Astrocyte of the spinal cord (primary cell): ENCODE results near the gene CSNK2B.

Source experiments
- DNase-seq: peaks from one replicate; pipeline ENCODE4 v3.0.0; 2011; ENCODE audit warnings: low read depth, low spot score
- H3K4me3 ChIP-seq: 2 replicates; pipeline ENCODE4 v1.5.1; 2011; ENCODE audit warnings: low read depth, mild to moderate bottlenecking, low read length, moderate library complexity
- in situ Hi-C: cut with HindIII; loops from 2 replicates; pipeline ENCODE4 v1.10.0; 2017; ENCODE audit warnings: low sequenced_read_pairs
- TF ChIP-seq, protein P1 (sequence below): IDR thresholded peaks from 2 replicates; pipeline ENCODE4 v1.5.1; 2012; ENCODE audit warnings: low read depth, mild to moderate bottlenecking, low read length, inconsistent platforms

The CSNK2B gene

DNA sequence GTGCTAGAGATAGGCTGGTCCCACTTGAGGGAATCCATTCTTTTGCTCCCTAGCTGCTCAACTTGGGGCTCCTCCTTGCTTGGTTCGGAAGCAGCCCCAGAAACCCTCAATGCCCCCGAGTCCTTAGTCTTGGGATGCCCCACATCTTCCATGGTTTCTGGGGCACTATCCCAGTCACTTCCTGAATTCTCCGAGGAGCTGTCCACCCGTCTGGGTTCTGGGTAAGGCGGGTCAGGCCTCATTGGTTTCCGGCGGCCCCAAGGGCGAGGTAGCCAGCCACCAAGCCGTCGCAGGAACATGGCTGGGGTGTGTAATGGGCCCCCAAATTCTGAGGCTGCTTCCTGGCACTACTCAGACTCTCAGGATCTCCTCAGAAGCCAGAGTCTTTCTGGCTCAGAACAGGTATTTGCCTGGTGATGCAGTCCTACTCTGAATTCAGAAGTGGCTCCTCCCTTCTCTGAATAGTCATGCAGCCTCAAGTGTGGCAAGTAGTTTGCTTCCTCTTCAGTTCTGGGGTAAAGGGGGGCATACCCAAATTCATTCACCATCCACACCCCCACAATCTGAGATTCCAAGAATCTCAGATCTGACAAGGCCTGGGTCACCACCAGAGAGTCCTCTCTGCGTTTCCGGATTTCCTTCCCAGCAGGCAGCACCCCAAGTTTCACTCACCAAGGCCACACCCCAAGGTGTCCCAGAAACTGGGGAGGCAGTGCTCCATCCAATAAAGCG is 6.1 kb upstream of the CSNK2B start:
- TF ChIP-seq, protein P1, sequence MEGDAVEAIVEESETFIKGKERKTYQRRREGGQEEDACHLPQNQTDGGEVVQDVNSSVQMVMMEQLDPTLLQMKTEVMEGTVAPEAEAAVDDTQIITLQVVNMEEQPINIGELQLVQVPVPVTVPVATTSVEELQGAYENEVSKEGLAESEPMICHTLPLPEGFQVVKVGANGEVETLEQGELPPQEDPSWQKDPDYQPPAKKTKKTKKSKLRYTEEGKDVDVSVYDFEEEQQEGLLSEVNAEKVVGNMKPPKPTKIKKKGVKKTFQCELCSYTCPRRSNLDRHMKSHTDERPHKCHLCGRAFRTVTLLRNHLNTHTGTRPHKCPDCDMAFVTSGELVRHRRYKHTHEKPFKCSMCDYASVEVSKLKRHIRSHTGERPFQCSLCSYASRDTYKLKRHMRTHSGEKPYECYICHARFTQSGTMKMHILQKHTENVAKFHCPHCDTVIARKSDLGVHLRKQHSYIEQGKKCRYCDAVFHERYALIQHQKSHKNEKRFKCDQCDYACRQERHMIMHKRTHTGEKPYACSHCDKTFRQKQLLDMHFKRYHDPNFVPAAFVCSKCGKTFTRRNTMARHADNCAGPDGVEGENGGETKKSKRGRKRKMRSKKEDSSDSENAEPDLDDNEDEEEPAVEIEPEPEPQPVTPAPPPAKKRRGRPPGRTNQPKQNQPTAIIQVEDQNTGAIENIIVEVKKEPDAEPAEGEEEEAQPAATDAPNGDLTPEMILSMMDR = no peak
- in situ Hi-C loops = no loop called here
- DNase-seq = no peak
- H3K4me3 ChIP-seq = peak overlapping the region; percentile 61

GRCh38 chr6:31660381-31661261 is 5.3 kb upstream of the CSNK2B start, which contains the start of gene C6orf47:
Gene C6orf47 (minus strand): TSS chr6:31660778. CDS start chr6:31659947, 831 bp downstream.
- TF ChIP-seq, protein P1 = no peak
- peak; percentile 80 for DNase-seq
- peak within 1 kb of the TSS; percentile 61 for H3K4me3 ChIP-seq
- in situ Hi-C loops = no loop called here

DNA sequence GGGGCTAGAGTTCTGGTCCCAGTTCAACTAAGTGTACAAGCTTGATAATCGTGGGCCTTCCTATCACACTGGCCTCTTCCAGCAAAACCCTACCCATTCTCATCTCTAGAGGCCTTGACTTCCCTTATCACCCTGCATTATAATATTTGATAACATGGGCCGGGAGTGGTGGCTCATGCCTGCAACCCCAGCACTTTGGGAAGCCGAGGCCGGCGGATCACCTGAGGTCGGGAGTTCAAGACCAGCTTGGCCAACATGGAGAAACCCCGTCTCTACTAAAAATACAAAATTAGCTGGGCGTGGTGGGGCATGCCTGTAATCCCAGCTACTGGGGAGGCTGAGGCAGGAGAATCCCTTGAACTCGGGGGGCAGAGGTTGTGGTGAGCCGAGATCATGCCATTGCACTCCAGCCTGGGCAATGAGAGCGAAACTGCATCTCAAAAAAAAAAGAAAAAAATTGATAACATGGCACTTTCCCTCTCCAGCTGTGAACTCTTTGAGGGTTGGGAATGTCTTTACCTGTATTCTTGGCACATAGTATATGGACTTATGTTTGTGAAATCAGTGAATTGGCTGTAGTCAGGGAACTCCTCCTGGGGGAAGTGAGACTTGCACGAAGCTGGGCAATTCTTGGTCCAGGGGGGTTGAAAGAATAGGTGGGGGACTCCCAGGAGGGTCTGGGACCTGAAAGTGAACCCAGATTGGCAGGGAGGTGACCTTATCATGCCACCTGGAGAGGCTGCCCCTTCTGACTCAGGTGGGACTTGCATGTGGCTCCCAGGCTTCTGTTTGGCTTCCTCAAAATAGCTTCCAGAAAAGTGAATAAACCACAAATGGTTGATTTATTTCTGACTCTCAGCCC is 4.4 kb upstream of the CSNK2B start:
- H3K4me3 ChIP-seq = no peak overlapping the region

GRCh38 chr6:31662124-31662723 is 3.7 kb upstream of the CSNK2B start:
- in situ Hi-C loops = no loop called here
- no peak overlapping the region for H3K4me3 ChIP-seq
- DNase-seq = no peak
- TF ChIP-seq, protein P1 = no peak

More for the DNA sequence above, 4.4 kb upstream of the CSNK2B start:
- TF ChIP-seq, protein P1 = no peak
- DNase-seq = no peak
- in situ Hi-C loops = no loop called here

DNA sequence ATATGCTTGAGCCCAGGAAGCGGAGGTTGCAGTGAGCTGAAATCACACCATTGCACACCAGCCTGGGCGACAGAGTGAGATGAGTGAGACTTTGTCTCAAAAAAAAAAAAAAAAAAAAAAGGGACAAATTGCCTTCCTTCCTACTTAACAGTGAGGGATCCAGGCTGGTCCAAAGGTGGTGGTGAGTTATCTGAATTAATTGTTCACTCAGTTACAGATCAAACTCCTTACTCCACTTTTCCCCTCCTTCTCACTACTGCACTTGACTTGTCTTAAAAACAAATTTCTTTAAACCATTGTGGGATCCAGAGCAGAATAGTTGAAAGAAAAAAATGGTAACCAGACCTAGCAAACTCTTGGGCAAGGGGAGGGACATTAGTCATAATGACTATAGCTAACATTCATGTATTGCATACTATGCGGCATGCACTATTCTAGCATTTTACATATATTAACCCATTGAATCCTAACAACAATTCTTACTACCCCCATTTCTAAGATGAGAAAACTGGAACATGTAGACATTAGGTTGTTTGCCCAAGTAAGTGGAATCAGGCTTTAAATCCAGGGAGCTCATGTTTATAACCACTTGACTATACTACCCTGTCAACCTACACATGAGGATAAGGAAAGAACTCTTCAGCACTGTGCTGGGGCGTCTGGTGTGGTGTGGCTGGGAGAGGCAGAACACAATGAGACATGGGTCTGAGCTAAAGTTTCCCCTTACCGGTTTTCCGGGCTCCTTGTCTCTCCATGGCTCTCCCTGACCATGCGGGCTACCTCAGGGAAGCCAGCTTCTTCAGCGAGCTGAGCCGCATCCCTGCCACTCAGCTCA is 2.5 kb upstream of the CSNK2B start:
- peak overlapping the region; percentile 96 for H3K4me3 ChIP-seq
- in situ Hi-C loops = no loop called here
- DNase-seq = no peak
- TF ChIP-seq, protein P1 = no peak
